Parathyroid adenoma (tissue), 2 donors: ENCODE measurements around the gene TTC39A.
A peak's percentile ranks its signal among the peaks of the same experiment; 100 is the strongest.

ENCODE experiments used
- H2AFZ ChIP-seq: fragments of 300-600 bp; sonication (generic); one replicate; pipeline ENCODE4 v1.7.0; 2017; ENCODE audit warnings: antibody characterized with exemption, mild to moderate bottlenecking
- H3K27ac ChIP-seq: fragments of 300-600 bp; sonication (generic); one replicate; pipeline ENCODE4 v1.7.0; 2017
- H3K27me3 ChIP-seq: fragments of 300-600 bp; sonication (generic); one replicate; pipeline ENCODE4 v1.7.0; 2017; ENCODE audit warnings: low read length; ENCODE audit not compliant: control insufficient read depth, insufficient read depth
- H3K36me3 ChIP-seq: fragments of 300-600 bp; sonication (generic); one replicate; pipeline ENCODE4 v1.7.0; 2017; ENCODE audit warnings: low read length; ENCODE audit not compliant: control insufficient read depth, insufficient read depth
- H3K4me1 ChIP-seq: fragments of 300-600 bp; sonication (generic); one replicate; pipeline ENCODE4 v1.7.0; 2017; ENCODE audit warnings: control low read depth
- H3K4me2 ChIP-seq: fragments of 300-600 bp; sonication (generic); one replicate; pipeline ENCODE4 v1.7.0; 2017; ENCODE audit warnings: low read length
- H3K4me3 ChIP-seq: fragments of 300-600 bp; sonication (generic); one replicate; pipeline ENCODE4 v1.7.0; 2017; ENCODE audit warnings: low read depth, low read length
- H3K79me2 ChIP-seq: fragments of 300-600 bp; sonication (generic); one replicate; pipeline ENCODE4 v1.7.0; 2017; ENCODE audit warnings: control low read depth
- H3K9ac ChIP-seq: fragments of 300-600 bp; sonication (generic); one replicate; pipeline ENCODE4 v1.7.0; 2017; ENCODE audit warnings: mild to moderate bottlenecking
- H3K9me3 ChIP-seq: fragments of 300-600 bp; sonication (generic); one replicate; pipeline ENCODE4 v1.7.0; 2017; ENCODE audit warnings: low read length; ENCODE audit not compliant: control insufficient read depth
- CTCF ChIP-seq: fragments of 300-600 bp; sonication (generic); IDR thresholded peaks from one replicate; pipeline ENCODE4 v1.7.0; 2017; ENCODE audit warnings: antibody characterized with exemption, mild to moderate bottlenecking
- donor health status: primary hyperparathyroidism.

The TTC39A gene

GRCh38 chr1:51330331-51331201 is at the start of gene TTC39A:
TSS of gene TTC39A (minus strand) at chr1:51330562. CDS start at chr1:51330477, 85 bp downstream.
- Histone ChIP-seq H3K9ac (no peak within 1 kb of the TSS), H3K9me3 (no peaks in the 10 kb centered on the region), H3K4me1 (peaks cover 4% of the 10 kb centered on the region), H3K27me3 (no peaks in the 10 kb centered on the region), H3K4me2 (peak within 1 kb of the TSS; percentile 91), H3K36me3 (no peaks in the 10 kb centered on the region), H3K4me3 (peak within 1 kb of the TSS; percentile 70), H3K79me2 (no peaks in the 10 kb centered on the region), H2AFZ (peak within 1 kb of the TSS; percentile 83), H3K27ac (peak within 1 kb of the TSS; percentile 53)
- TF ChIP-seq CTCF: no peak

DNA sequence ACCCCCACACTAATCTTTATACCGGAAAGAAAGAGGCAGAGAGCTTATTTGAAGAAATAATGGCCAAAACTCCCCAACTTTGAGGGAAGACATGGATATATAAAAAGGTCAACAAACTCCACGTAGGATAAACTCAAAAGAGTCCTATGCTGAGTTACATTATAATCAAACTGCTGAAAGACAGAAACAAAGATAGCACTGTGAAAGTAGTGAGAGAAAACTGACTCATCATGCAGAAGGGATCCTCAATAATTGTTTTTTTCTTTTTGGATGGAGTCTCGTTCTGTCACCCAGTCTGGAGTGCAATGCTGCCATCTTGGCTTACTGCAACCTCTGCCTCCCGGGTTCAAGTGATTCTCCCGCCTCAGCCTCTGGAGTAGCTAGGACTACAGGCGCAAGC is 48.5 kb upstream of the TTC39A start:
- no peak for TF ChIP-seq CTCF
- Histone ChIP-seq H3K27me3 (no peaks in the 10 kb centered on the region), H2AFZ (no peak overlapping the region), H3K9ac (no peak overlapping the region), H3K9me3 (no peaks in the 10 kb centered on the region), H3K79me2 (no peaks in the 10 kb centered on the region), H3K4me2 (no peak overlapping the region), H3K36me3 (no peaks in the 10 kb centered on the region), H3K27ac (no peak overlapping the region), H3K4me1 (no peaks in the 10 kb centered on the region), H3K4me3 (no peak overlapping the region)

DNA sequence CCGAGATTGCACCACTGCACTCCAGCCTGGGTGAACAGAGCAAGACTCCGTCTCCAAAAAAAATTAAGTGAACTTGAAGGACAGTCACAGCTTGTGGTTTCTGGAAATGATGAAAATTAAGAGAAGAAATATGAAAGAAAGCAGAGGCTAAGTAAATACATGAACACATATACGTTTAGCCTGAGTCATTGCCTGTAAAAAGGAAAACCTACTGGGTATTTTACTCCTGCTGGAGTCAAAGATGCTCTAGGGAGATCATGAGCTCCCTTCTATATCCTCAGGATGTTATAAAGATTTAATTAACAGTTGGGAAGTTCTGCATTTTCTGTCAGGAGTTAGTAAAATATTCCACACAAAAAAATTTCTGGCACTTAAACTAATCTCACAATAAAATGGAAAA is 43.5 kb upstream of the TTC39A start:
- no peaks in the 10 kb centered on the region for H3K27me3 ChIP-seq
- H3K4me3 ChIP-seq: no peak overlapping the region
- H3K79me2 ChIP-seq: no peaks in the 10 kb centered on the region
- H3K36me3 ChIP-seq: no peaks in the 10 kb centered on the region
- no peak for TF ChIP-seq CTCF
- H3K4me2 ChIP-seq: no peak overlapping the region
- no peaks in the 10 kb centered on the region for H3K9me3 ChIP-seq
- H3K9ac ChIP-seq: no peak overlapping the region
- no peaks in the 10 kb centered on the region for H3K4me1 ChIP-seq
- H2AFZ ChIP-seq: no peak overlapping the region
- no peak overlapping the region for H3K27ac ChIP-seq

DNA sequence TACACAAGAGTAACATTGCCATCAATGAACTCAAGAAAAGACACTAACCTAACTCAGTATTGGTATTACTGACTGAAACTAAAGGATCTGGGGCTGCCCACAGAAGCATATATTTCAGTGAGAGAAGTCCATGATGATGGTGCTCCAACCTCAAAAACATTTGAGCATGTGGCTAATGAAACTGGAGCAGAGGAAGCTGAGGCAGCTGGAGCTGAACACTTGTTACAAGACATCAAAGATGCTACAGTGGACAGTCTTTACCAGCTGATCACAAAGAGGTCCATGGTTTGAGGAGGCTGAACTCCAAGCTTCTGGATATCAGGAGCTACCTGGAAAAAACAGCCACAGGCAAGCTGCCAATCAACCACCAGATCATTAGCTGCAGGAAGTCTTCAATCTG is 42.2 kb upstream of the TTC39A start:
- no peaks in the 10 kb centered on the region for H3K27me3 ChIP-seq
- H3K9me3 ChIP-seq: no peaks in the 10 kb centered on the region
- no peaks in the 10 kb centered on the region for H3K36me3 ChIP-seq
- no peaks in the 10 kb centered on the region for H3K4me1 ChIP-seq
- no peak for TF ChIP-seq CTCF
- H3K9ac ChIP-seq: no peak overlapping the region
- H2AFZ ChIP-seq: no peak overlapping the region
- H3K4me3 ChIP-seq: no peak overlapping the region
- no peaks in the 10 kb centered on the region for H3K79me2 ChIP-seq
- no peak overlapping the region for H3K4me2 ChIP-seq
- no peak overlapping the region for H3K27ac ChIP-seq

GRCh38 chr1:51369171-51369570 is 38.8 kb upstream of the TTC39A start:
- Histone ChIP-seq H3K79me2 (no peaks in the 10 kb centered on the region), H3K4me2 (no peak overlapping the region), H3K4me1 (no peaks in the 10 kb centered on the region), H3K27ac (no peak overlapping the region), H3K27me3 (no peaks in the 10 kb centered on the region), H3K9ac (no peak overlapping the region), H3K9me3 (no peaks in the 10 kb centered on the region), H3K36me3 (no peaks in the 10 kb centered on the region), H2AFZ (no peak overlapping the region), H3K4me3 (no peak overlapping the region)
- no peak for TF ChIP-seq CTCF
